Measurements from ENCODE around the gene TIMM17A. TPM values are rescaled to one million over a fixed set of nuclear protein-coding genes. Genes with fewer than 3 reads are reported as not detected.
A peak's percentile ranks its signal among the peaks of the same experiment; 100 is the strongest.

The TIMM17A gene
- total and polyA plus RNA-seq, 2 of the 8 experiments (the other 6 are each of a cell fraction or from before 2014, with no cell fraction given), result 30.3 to 57.1 TPM

DNA sequence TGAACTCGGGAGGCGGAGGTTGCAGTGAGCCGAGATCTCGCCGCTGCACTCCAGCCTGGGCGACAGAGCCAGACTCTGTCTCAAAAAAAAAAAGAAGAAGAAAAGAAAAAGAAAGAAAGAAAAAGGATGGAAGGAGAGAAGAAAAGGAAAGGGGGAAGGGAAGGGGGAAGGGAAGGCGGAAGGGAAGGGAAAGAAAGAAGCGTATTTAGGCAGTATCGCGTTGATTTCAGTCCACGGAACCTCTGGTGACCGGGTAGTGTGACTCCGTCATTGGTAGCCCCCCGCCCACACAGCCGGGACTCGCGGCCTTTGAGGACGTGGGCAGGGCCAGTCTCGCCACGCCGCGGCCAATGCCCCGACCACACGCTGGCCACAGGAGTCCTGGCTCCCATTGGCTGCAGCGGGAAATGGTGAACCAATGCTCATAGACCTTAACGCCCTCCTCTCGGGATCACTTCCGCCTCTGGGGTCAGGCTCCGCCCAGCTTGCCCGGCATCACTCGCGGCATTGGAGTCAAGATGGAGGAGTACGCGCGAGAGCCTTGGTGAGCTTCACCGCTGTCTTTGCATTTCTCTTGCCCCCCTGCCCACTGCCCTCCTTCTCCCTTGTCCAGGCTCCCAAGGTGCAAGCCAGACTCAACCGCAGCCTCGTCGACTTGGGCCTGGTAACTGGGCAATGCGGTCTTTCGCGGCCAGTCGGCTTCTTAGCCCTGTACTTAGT is at the start of gene TIMM17A (continued):
- TF ChIP-seq POU5F1 (IDR thresholded peaks at IDR 0.05; ENCODE audit: low read depth, low read length) (no peak), POLR2AphosphoS5 (IDR thresholded peaks at IDR 0.05; ENCODE audit: low read depth, low read length) (peak; percentile 99), CHD2 (IDR thresholded peaks at IDR 0.05; ENCODE audit: low read length) (peak; percentile 45; the same call in 1 of the 2 replicates), SP4 (IDR thresholded peaks at IDR 0.05; ENCODE audit: low read length) (0 out of 2 replicates have a peak, but pooled peaks have one; percentile 41), TCF12 (IDR thresholded peaks at IDR 0.05; ENCODE audit: low read depth, low read length) (0 out of 2 replicates have a peak, but pooled peaks have one; percentile 21), POLR2A (IDR thresholded peaks at IDR 0.05; ENCODE audit: control extremely low read depth in 1 of 2, low read depth in 2 of 2, low read length in 2 of 2) (peak in 1 of 2 experiments; percentile 91), EP300 (IDR thresholded peaks at IDR 0.05; ENCODE audit: borderline replicate concordance in 1 of 2, low read depth in 2 of 2, low read length in 2 of 2) (no peak), TAF7 (optimal IDR thresholded peaks at IDR 0.05; ENCODE audit: borderline replicate concordance, low read depth, low read length) (peak; percentile 81)
- TF ChIP-seq, protein P1, sequence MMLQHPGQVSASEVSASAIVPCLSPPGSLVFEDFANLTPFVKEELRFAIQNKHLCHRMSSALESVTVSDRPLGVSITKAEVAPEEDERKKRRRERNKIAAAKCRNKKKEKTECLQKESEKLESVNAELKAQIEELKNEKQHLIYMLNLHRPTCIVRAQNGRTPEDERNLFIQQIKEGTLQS (IDR thresholded peaks at IDR 0.05; ENCODE audit: insufficient read depth, low read depth, low read length), result no peak
- TF ChIP-seq, protein P2, sequence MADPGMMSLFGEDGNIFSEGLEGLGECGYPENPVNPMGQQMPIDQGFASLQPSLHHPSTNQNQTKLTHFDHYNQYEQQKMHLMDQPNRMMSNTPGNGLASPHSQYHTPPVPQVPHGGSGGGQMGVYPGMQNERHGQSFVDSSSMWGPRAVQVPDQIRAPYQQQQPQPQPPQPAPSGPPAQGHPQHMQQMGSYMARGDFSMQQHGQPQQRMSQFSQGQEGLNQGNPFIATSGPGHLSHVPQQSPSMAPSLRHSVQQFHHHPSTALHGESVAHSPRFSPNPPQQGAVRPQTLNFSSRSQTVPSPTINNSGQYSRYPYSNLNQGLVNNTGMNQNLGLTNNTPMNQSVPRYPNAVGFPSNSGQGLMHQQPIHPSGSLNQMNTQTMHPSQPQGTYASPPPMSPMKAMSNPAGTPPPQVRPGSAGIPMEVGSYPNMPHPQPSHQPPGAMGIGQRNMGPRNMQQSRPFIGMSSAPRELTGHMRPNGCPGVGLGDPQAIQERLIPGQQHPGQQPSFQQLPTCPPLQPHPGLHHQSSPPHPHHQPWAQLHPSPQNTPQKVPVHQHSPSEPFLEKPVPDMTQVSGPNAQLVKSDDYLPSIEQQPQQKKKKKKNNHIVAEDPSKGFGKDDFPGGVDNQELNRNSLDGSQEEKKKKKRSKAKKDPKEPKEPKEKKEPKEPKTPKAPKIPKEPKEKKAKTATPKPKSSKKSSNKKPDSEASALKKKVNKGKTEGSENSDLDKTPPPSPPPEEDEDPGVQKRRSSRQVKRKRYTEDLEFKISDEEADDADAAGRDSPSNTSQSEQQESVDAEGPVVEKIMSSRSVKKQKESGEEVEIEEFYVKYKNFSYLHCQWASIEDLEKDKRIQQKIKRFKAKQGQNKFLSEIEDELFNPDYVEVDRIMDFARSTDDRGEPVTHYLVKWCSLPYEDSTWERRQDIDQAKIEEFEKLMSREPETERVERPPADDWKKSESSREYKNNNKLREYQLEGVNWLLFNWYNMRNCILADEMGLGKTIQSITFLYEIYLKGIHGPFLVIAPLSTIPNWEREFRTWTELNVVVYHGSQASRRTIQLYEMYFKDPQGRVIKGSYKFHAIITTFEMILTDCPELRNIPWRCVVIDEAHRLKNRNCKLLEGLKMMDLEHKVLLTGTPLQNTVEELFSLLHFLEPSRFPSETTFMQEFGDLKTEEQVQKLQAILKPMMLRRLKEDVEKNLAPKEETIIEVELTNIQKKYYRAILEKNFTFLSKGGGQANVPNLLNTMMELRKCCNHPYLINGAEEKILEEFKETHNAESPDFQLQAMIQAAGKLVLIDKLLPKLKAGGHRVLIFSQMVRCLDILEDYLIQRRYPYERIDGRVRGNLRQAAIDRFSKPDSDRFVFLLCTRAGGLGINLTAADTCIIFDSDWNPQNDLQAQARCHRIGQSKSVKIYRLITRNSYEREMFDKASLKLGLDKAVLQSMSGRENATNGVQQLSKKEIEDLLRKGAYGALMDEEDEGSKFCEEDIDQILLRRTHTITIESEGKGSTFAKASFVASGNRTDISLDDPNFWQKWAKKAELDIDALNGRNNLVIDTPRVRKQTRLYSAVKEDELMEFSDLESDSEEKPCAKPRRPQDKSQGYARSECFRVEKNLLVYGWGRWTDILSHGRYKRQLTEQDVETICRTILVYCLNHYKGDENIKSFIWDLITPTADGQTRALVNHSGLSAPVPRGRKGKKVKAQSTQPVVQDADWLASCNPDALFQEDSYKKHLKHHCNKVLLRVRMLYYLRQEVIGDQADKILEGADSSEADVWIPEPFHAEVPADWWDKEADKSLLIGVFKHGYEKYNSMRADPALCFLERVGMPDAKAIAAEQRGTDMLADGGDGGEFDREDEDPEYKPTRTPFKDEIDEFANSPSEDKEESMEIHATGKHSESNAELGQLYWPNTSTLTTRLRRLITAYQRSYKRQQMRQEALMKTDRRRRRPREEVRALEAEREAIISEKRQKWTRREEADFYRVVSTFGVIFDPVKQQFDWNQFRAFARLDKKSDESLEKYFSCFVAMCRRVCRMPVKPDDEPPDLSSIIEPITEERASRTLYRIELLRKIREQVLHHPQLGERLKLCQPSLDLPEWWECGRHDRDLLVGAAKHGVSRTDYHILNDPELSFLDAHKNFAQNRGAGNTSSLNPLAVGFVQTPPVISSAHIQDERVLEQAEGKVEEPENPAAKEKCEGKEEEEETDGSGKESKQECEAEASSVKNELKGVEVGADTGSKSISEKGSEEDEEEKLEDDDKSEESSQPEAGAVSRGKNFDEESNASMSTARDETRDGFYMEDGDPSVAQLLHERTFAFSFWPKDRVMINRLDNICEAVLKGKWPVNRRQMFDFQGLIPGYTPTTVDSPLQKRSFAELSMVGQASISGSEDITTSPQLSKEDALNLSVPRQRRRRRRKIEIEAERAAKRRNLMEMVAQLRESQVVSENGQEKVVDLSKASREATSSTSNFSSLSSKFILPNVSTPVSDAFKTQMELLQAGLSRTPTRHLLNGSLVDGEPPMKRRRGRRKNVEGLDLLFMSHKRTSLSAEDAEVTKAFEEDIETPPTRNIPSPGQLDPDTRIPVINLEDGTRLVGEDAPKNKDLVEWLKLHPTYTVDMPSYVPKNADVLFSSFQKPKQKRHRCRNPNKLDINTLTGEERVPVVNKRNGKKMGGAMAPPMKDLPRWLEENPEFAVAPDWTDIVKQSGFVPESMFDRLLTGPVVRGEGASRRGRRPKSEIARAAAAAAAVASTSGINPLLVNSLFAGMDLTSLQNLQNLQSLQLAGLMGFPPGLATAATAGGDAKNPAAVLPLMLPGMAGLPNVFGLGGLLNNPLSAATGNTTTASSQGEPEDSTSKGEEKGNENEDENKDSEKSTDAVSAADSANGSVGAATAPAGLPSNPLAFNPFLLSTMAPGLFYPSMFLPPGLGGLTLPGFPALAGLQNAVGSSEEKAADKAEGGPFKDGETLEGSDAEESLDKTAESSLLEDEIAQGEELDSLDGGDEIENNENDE (IDR thresholded peaks at IDR 0.05; ENCODE audit: insufficient replicate concordance, low read length), result no peak
